ENCODE results near the gene UBE2S. TPM values are rescaled to one million over a fixed set of nuclear protein-coding genes. Genes with fewer than 3 reads are reported as not detected.
A peak's percentile ranks its signal among the peaks of the same experiment; 100 is the strongest.

The UBE2S gene
- total and polyA plus RNA-seq, 12 donors: 8.8 to 57.1 (median 18.8) TPM

GRCh38 chr19:55353803-55354697 is 53.5 kb downstream of the UBE2S start:
- Histone ChIP-seq H3K36me3 (replicated peaks in 1 of 2) (no peaks in the 10 kb centered on the region), H3K4me1 (replicated peaks in 1 of 2) (peaks cover 12 to 15% of the 10 kb centered on the region in 2 donors), H3K27ac (no peak overlapping the region), H3K27me3 (peaks cover 18% of the 10 kb centered on the region), H3K4me3 (peak overlapping the region in 2 of 4 donors; percentile 16 to 43), H3K9me3 (replicated peaks in 1 of 3) (no peaks in the 10 kb centered on the region)
- DNase-seq: peak in 5 of 7 donors; percentile 55 to 78 (median 69)
- 2 to 4% (median 2%) methylated on average over 17 to 71 of the region's 72 CpGs for WGBS, 4 donors
- intact Hi-C loops (cut with DNase I): no loop called here
- TF ChIP-seq POLR2A (IDR thresholded peaks at IDR 0.05) (no peak), CTCF (IDR thresholded peaks at IDR 0.05) (no peak)

- no peak overlapping the region for H3K27ac ChIP-seq
- H3K4me1 ChIP-seq (replicated peaks in 1 of 2): peaks cover 12 to 15% of the 10 kb centered on the region in 2 donors
- H3K4me3 ChIP-seq: peak overlapping the region in 2 of 4 donors; percentile 16 to 43
- WGBS, 4 donors: 3 to 6% (median 4%) methylated on average over 21 to 24 of the region's 24 CpGs
- H3K9me3 ChIP-seq (replicated peaks in 1 of 3): no peaks in the 10 kb centered on the region
- H3K36me3 ChIP-seq (replicated peaks in 1 of 2): no peaks in the 10 kb centered on the region
- no peak for DNase-seq
- H3K27me3 ChIP-seq: peaks cover 18% of the 10 kb centered on the region
- intact Hi-C loops (cut with DNase I): no loop called here
- TF ChIP-seq POLR2A (IDR thresholded peaks at IDR 0.05): no peak
- no peak for TF ChIP-seq CTCF (IDR thresholded peaks at IDR 0.05)
Observed at GRCh38 chr19:55353356-55353802, 54.2 kb downstream of the UBE2S start.

GRCh38 chr19:55352549-55353145 is 54.9 kb downstream of the UBE2S start:
- no peak for TF ChIP-seq POLR2A (IDR thresholded peaks at IDR 0.05)
- TF ChIP-seq CTCF (IDR thresholded peaks at IDR 0.05): no peak
- no peaks in the 10 kb centered on the region for H3K36me3 ChIP-seq (replicated peaks in 1 of 2)
- DNase-seq: no peak
- H3K27me3 ChIP-seq: peaks cover 18% of the 10 kb centered on the region
- peaks cover 12 to 15% of the 10 kb centered on the region in 2 donors for H3K4me1 ChIP-seq (replicated peaks in 1 of 2)
- intact Hi-C loops (cut with DNase I): no loop called here
- no peaks in the 10 kb centered on the region for H3K9me3 ChIP-seq (replicated peaks in 1 of 3)
- 56 to 65% (median 62%) methylated on average over 23 to 25 of the region's 25 CpGs for WGBS, 4 donors
- no peak overlapping the region for H3K4me3 ChIP-seq
- H3K27ac ChIP-seq: no peak overlapping the region

- peaks cover 18% of the 10 kb centered on the region for H3K27me3 ChIP-seq
- no peaks in the 10 kb centered on the region for H3K36me3 ChIP-seq (replicated peaks in 1 of 2)
- WGBS, 4 donors: 69 to 82% (median 71%) methylated on average over 3 to 6 of the region's 6 CpGs
- H3K27ac ChIP-seq: no peak overlapping the region
- peaks cover 12 to 15% of the 10 kb centered on the region in 2 donors for H3K4me1 ChIP-seq (replicated peaks in 1 of 2)
- intact Hi-C loops (cut with DNase I): no loop called here
- DNase-seq: no peak
- no peaks in the 10 kb centered on the region for H3K9me3 ChIP-seq (replicated peaks in 1 of 3)
- TF ChIP-seq CTCF (IDR thresholded peaks at IDR 0.05): no peak
- no peak for TF ChIP-seq POLR2A (IDR thresholded peaks at IDR 0.05)
- H3K4me3 ChIP-seq: no peak overlapping the region
Observed at GRCh38 chr19:55352040-55352439, 55.5 kb downstream of the UBE2S start.
